CD4-positive, alpha-beta T cell treated with Interleukin-12 subunit alpha and Interleukin-12 subunit beta, for 1 hour (primary cell): ENCODE measurements around the gene RNF212B.
"Not testable (repeated sequence)": the region's sequence is repeated elsewhere in the genome, so short reads cannot be mapped to it uniquely, and the experiment has no call there.

Experiments
- DNase-seq: peaks from one replicate; pipeline ENCODE4 v3.0.0-alpha.2; 2020

RNF212B gene

GRCh38 chr14:23245282-23245681, 7.5 kb downstream of the RNF212B start:
- DNase-seq: no peak

GRCh38 chr14:23248601-23249000, 10.9 kb downstream of the RNF212B start:
- DNase-seq: no peak

DNA sequence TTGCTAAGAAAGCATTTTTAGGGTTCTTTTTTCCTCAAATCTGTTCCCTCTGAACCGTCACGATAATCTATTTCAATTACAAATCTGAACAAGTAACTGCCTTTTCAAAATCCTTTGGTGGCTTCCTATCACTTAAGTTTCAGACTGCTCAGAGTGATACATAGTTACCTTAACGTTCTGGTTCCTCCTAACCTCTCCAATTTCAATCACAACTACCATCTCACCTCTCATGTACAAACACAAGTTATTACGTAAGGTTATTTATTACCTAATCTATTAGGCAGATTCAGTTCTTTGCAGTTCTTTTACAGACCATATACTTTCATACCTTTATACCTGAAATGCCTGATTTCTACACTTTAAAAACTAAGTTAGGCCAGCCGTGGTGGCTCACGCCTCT, 12.1 kb downstream of the RNF212B start:
- DNase-seq: no peak

DNA sequence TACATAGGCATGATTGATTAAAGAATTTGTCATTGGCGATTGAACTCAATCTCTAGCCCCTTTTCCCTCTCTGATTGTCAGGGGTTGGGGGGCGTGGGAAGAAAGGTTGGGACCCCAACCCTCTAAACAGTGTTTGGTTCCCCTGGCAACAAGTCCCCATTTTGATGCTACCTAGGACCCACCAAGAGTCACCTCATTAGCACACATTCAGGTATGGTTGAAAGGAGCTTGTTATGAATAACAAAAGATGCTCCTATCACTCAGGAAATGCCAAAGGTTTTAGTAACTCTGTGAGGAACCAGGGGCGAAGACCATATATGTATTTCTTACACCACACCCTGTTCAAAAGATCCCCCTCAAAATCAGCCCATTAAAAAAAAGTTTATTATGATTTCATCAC, 14.3 kb downstream of the RNF212B start:
- DNase-seq: no peak

- DNase-seq: no peak
These were observed 14.9 kb downstream of the RNF212B start for GRCh38 chr14:23252420-23253333.

GRCh38 chr14:23258256-23258655, 20.5 kb downstream of the RNF212B start:
- no peak for DNase-seq

DNA sequence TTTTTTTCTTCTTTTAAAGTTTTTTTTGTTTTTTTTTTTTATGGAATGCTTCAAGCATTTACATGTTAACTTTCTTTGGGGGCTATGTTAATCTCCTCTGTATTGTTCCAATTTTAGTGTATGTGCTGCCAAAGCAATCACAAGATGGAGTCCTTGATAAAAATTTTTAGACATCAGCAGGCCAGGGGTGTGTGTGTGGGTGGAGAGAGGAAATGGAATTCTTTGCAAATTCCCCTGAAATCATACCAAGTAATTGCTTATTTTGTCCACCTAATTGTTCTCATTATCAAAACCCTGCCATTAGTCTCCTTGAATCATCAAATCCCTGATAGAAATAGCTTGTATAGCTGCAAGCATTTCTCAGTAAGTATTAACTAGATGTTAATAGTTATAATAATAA, 21.7 kb downstream of the RNF212B start:
- no peak for DNase-seq

GRCh38 chr14:23260849-23261248, 23.1 kb downstream of the RNF212B start:
- not testable (repeated sequence) for DNase-seq

GRCh38 chr14:23269193-23269592, 31.5 kb downstream of the RNF212B start:
- no peak for DNase-seq

DNA sequence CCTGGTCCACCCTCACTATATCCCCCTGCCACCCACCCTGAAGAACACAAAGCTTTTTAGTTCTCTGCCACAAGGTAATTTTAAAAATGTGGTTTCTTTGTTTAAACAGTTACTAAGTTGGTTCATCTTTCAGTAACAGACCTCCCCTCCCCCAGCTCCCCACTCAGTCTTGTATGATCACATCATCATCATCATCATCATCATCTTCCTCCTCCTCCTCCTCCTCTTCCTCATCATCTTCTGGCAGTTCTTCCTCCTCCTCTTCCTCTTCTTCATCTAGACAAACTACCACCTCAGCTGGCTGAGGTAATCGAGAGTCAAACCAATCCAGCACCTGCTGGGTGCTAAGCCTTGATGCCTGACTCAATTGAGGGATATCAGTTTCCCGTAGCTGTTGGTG, 37.7 kb downstream of the RNF212B start:
- DNase-seq: no peak

- no peak for DNase-seq
These were observed 39.5 kb downstream of the RNF212B start for GRCh38 chr14:23277189-23277588.

DNA sequence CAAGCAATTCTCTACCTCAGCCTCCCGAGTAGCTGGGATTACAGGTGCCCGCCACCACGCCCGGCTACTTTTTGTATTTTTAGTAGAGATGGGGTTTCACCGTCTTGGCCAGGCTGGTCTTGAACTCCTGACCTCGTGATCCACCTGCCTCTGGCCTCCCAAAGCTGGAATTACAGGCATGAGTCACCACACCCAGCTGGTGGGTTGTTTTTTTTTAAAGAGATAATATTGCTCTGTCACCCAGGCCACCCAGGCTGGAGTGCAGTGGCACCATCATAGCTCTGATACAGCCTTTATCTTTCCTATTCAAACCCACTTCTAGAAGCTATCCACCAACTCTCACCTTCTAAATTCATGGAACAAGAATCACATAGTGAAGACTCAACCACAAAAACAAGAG, 40.2 kb downstream of the RNF212B start:
- not testable (repeated sequence) for DNase-seq

GRCh38 chr14:23281247-23281646, 43.5 kb downstream of the RNF212B start:
- DNase-seq: no peak

DNA sequence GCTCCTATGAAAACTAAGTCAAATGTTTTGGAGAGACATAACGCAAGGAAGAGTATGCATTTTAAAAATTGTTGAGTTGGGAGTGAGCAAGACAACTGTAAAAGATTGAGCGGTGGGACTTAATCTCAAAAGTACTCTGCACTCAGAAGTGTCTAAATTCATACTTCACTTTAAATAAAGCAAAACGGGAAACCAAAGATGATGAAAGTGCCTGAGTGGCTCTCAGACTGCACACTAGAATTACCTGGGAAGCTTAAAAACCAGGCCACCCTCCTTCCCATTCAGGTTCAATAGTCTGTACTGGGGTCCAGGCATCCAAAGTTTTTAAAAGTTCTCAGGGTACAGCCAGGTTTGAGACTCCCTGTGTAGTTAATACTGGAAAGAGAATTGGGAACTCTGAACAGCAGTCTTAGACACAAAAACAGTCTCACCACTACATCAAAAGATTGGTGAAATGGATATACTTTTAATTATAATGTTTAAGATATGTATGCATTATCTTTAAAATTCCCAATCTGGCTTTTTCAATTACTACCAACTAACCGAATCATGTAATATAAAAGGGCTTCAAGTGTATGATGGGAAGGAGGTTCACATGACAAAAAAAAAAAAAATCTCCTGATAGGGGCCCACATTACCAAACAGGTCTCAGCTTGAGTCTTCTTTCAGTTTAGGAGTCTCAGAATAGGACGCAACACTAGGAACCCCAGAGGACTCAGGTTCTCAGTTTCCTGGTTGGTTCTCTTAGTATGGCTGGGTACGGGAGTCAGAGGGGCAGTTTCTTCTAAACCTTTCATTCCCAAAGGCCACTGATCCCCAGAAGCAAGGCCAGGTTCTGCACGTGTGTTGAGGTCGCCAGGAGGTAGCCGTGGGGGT, 47.2 kb downstream of the RNF212B start:
- DNase-seq: peak; percentile 21

DNA sequence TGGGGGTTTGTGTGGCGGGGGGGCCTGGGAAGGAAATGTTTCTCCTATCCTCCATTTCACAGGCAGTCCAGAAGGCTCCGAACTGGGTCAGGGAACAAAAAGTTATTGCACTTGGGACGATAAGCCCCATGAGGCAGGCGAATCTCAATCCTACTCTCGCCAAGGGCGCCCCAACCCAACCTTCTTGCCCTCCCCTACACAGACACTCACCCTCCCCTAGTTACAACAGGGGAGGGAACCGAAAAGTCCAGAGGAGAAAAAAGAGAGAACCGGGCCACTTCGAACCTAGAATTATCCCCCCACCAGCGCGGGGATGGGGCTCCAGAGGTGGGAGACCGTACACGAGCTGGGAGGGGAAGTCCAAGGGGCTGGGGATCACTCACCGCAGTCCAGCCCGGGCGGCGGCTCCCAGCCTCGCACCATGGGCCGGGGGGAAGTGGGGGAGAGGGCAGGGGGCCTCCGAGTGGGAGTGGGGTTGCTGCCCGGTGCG, 47.8 kb downstream of the RNF212B start:
- DNase-seq: no peak

- peak; percentile 97 for DNase-seq
These were observed 48.5 kb downstream of the RNF212B start, which contains the start of gene HOMEZ for GRCh38 chr14:23286020-23286901. HOMEZ (minus strand) TSS chr14:23286132; CDS start chr14:23285952, 180 bp downstream.

GRCh38 chr14:23286902-23287479, 49.3 kb downstream of the RNF212B start:
- DNase-seq: no peak

- DNase-seq: peak; percentile 71
These were observed 57.2 kb downstream of the RNF212B start for GRCh38 chr14:23294734-23295561.

GRCh38 chr14:23296012-23296777, 58.5 kb downstream of the RNF212B start:
- no peak for DNase-seq

DNA sequence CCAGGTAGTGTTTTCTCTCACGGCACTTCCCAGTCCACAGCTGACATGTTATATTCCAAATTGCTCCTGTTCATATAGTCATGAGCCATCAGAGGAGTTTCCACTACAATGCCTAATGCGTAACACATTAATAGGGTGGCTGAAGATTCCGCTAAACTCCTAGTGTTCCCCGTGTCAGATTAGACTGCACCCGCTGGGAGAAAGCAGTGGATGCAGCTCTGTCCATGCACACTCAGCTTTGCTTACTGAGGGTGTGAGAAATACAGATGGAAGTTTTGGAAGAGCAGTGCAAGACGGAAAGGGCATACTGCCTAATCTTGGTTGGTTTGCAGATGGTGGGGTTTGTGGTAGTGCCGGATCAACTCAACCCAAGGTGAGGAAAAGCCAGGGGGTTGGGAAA, 59.4 kb downstream of the RNF212B start:
- no peak for DNase-seq
